ENCODE measurements around the gene GPR25.

The GPR25 gene

DNA sequence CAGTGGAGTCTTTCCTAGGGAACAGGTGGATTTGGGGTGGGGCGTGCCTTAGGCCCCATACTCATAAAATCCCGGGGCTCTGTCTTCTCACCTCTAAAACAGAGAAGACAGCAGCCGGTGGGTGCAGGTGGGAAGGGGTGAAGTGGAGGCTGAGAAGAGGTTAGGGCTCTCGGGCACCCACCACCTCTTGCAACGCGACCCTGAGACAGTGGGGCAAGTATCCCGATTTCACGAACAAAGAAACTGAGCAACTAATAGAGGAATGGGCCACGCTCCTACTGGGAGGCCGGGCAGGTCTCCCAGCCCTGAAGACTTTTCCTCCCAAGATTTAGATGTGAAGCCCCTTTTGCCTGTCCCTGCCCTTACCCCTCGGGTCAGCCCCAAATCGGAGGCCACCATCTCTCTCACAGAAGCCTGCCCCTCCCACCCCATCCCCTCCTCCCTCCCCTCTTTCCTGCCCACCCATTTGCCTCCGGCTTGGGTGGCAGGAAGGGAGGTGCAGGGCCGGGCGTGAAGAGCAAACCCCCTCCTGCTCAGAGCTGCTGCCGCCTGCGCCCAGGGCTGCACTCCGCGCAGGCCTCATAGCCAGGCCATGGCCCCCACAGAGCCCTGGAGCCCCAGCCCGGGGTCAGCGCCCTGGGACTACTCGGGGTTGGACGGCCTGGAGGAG is at the start of gene GPR25:
Gene GPR25, plus strand, starts transcription at position 536 of the 670 bp plus-strand sequence. Its CDS starts 57 bp downstream, at position 593.
- Histone ChIP-seq H3K79me2 (ENCODE audit: insufficient read depth, low read depth) (no peaks in the 10 kb centered on the region), H4K20me1 (ENCODE audit: insufficient read depth) (no peaks in the 10 kb centered on the region), H3K27me3 (ENCODE audit: insufficient read depth, low read depth) (no peaks in the 10 kb centered on the region), H3K4me1 (ENCODE audit: low read depth, poor library complexity, severe bottlenecking) (peaks cover 40% of the 10 kb centered on the region), H2AFZ (ENCODE audit: low read depth) (no peak within 1 kb of the TSS), H3K4me3 (IDR thresholded peaks at IDR 0.05; ENCODE audit: insufficient read depth, low read depth, low read length) (no peak within 1 kb of the TSS), H3K4me2 (no peak within 1 kb of the TSS), H3K27ac (no peak within 1 kb of the TSS), H3K36me3 (ENCODE audit: insufficient read depth) (no peaks in the 10 kb centered on the region), H3K9ac (no peak within 1 kb of the TSS)
- TF ChIP-seq, protein P1, sequence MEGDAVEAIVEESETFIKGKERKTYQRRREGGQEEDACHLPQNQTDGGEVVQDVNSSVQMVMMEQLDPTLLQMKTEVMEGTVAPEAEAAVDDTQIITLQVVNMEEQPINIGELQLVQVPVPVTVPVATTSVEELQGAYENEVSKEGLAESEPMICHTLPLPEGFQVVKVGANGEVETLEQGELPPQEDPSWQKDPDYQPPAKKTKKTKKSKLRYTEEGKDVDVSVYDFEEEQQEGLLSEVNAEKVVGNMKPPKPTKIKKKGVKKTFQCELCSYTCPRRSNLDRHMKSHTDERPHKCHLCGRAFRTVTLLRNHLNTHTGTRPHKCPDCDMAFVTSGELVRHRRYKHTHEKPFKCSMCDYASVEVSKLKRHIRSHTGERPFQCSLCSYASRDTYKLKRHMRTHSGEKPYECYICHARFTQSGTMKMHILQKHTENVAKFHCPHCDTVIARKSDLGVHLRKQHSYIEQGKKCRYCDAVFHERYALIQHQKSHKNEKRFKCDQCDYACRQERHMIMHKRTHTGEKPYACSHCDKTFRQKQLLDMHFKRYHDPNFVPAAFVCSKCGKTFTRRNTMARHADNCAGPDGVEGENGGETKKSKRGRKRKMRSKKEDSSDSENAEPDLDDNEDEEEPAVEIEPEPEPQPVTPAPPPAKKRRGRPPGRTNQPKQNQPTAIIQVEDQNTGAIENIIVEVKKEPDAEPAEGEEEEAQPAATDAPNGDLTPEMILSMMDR (conservative IDR thresholded peaks at IDR 0.05; ENCODE audit: low read depth, low read length): no peak

DNA sequence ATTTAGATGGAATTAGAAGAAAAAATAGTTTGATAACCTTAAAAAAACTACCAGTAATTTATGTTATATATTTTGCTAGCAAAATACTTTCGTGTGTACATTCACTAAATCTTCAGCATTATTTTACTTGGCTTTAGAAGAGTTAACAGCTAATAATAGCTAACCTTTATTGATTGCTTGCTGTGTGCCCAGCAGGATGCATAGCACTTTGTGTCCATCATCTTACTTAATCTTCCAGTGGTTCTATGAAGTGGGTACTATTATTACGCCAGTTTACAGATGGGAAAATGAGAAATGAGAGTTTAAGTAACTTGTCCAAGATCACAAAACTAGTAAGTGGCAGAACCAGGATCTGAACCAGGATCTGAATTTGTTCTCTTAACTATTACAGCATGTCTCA is 41.7 kb upstream of the GPR25 start:
- Histone ChIP-seq H3K27me3 (ENCODE audit: insufficient read depth, low read depth) (no peaks in the 10 kb centered on the region), H3K79me2 (ENCODE audit: insufficient read depth, low read depth) (no peaks in the 10 kb centered on the region), H3K27ac (no peak overlapping the region), H3K4me2 (no peak overlapping the region), H3K4me1 (ENCODE audit: low read depth, poor library complexity, severe bottlenecking) (peaks cover 16% of the 10 kb centered on the region), H4K20me1 (ENCODE audit: insufficient read depth) (no peaks in the 10 kb centered on the region), H3K9ac (no peak overlapping the region), H3K4me3 (IDR thresholded peaks at IDR 0.05; ENCODE audit: insufficient read depth, low read depth, low read length) (no peak overlapping the region), H2AFZ (ENCODE audit: low read depth) (no peak overlapping the region), H3K36me3 (ENCODE audit: insufficient read depth) (0 out of 2 replicates have a peak, but pooled peaks cover 4% of the 10 kb centered on the region)
- TF ChIP-seq, protein P1 (conservative IDR thresholded peaks at IDR 0.05; ENCODE audit: low read depth, low read length): no peak

- Histone ChIP-seq H3K79me2 (ENCODE audit: insufficient read depth, low read depth) (no peaks in the 10 kb centered on the region), H4K20me1 (ENCODE audit: insufficient read depth) (no peaks in the 10 kb centered on the region), H3K4me3 (IDR thresholded peaks at IDR 0.05; ENCODE audit: insufficient read depth, low read depth, low read length) (no peak overlapping the region), H2AFZ (ENCODE audit: low read depth) (no peak overlapping the region), H3K4me1 (ENCODE audit: low read depth, poor library complexity, severe bottlenecking) (peaks cover 10% of the 10 kb centered on the region), H3K9ac (no peak overlapping the region), H3K4me2 (no peak overlapping the region), H3K36me3 (ENCODE audit: insufficient read depth) (0 out of 2 replicates have a peak, but pooled peaks cover 4% of the 10 kb centered on the region), H3K27me3 (ENCODE audit: insufficient read depth, low read depth) (no peaks in the 10 kb centered on the region), H3K27ac (no peak overlapping the region)
- TF ChIP-seq, protein P1 (conservative IDR thresholded peaks at IDR 0.05; ENCODE audit: low read depth, low read length): no peak
Measured at GRCh38 chr1:200834383-200834782, 38.4 kb upstream of the GPR25 start.

DNA sequence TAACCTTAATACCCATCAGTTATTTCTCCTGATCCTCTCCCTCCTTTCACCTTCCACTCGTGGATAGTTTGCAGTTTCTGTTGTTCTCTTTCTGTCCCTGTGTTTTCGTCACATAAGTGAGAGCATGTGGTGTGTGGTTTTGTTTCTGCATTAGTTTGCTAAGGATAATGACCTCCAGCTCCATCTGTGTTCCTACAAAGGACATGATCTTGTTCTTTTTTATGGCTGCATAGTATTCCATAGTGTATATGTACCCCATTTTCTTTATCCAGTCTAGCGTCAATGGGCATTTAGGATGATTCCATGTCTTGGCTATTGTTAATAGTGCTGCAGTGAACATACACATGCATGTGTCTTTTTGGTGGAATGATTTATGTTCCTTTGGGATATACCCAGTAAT is 36.6 kb upstream of the GPR25 start:
- Histone ChIP-seq H2AFZ (ENCODE audit: low read depth) (no peak overlapping the region), H3K4me3 (IDR thresholded peaks at IDR 0.05; ENCODE audit: insufficient read depth, low read depth, low read length) (no peak overlapping the region), H3K9ac (no peak overlapping the region), H3K27ac (no peak overlapping the region), H3K4me2 (no peak overlapping the region), H3K79me2 (ENCODE audit: insufficient read depth, low read depth) (no peaks in the 10 kb centered on the region), H3K4me1 (ENCODE audit: low read depth, poor library complexity, severe bottlenecking) (peaks cover 7% of the 10 kb centered on the region), H4K20me1 (ENCODE audit: insufficient read depth) (no peaks in the 10 kb centered on the region), H3K27me3 (ENCODE audit: insufficient read depth, low read depth) (no peaks in the 10 kb centered on the region), H3K36me3 (ENCODE audit: insufficient read depth) (0 out of 2 replicates have a peak, but pooled peaks cover 4% of the 10 kb centered on the region)
- TF ChIP-seq, protein P1 (conservative IDR thresholded peaks at IDR 0.05; ENCODE audit: low read depth, low read length): no peak
